Stimulated activated CD4-positive, alpha-beta T cell treated with anti-CD3 and anti-CD28 coated beads, Interleukin-1b, Interleukin-23, amount 100 ng/mL, for 48 hours (primary cell): ENCODE results near the gene AUTS2.

Experiments used
- DNase-seq: peaks from one replicate; pipeline ENCODE4 v3.0.0-alpha.2; 2020

AUTS2 gene

DNA sequence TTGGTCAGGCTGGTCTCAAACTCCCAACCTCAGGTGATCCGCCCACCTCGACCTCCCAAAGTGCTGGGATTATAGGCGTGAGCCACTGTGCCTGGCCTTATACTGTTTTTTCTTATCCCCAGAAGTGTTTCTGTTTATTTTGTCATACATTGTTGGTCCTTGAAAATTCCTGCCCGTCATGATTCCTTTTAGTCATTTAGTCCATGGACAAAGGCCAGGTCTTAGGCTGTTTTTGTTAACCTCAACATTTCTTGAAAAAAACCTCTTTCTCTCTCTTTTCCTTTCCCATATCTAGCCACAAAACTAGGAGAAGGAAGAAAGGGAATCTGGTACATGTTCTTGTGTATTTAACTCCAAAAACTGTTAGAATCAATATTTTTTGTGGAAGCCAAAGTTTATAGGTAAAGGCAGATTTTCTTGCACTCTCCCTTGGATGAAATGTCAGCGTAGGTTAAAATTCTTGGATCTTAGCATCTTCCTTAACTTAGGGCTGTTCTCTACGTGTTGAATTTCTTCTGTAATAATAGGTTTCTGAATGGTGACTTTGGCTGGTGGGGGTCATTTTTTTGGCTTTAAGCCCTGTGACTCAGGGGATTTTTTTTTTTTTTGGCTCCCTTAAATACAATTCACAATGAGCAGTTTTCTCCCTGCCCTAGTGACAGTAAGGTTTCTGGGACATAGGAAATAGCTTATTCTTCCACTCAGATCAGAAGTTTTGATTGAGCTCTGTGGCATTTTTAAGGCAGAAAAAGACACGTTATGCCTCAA is 500.8 kb downstream of the AUTS2 start:
- DNase-seq: no peak

- no peak for DNase-seq
Measured at GRCh38 chr7:70104243-70104642, 506.0 kb downstream of the AUTS2 start.

- DNase-seq: no peak
Measured at GRCh38 chr7:70113078-70113477, 514.8 kb downstream of the AUTS2 start.

DNA sequence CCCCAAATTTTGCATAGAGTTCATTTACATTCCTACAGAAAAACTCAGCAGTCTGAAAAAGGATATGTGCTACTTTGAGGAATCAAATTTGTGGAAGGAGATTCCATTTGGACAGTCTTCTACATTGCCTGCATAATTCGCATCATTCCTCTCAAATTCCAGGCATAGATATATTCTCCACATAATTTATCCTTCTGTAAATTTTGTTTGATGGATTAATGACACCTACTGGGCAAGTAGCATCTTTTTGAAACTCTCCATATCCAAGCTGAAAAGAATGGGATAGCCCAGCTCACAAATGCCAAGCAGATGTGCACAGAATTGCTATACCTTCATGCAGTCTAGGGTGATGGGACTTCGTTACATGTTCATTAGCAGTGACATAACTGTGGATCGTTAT is 515.3 kb downstream of the AUTS2 start:
- no peak for DNase-seq

GRCh38 chr7:70114806-70115205 is 516.5 kb downstream of the AUTS2 start:
- DNase-seq: no peak

GRCh38 chr7:70116244-70116643 is 518.0 kb downstream of the AUTS2 start:
- DNase-seq: no peak

GRCh38 chr7:70116867-70117266 is 518.6 kb downstream of the AUTS2 start:
- no peak for DNase-seq

DNA sequence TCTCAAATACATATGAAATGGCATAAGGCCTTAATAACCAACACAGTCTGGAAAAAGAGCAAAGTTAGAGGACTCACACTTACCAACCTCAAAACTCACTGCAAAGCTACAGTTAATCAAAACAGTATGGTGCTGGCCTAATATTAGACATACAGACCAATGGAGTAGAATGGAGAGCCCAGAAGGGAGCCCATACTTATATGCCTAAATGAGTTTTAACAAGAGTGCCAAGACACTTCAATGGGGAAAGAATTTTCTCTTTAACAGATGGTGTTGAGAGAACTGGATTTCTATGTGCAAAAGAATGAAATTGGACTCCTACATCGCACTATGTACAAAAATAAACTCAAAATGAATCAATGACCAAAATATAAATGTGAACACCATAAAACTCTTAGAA is 522.6 kb downstream of the AUTS2 start:
- DNase-seq: no peak

DNA sequence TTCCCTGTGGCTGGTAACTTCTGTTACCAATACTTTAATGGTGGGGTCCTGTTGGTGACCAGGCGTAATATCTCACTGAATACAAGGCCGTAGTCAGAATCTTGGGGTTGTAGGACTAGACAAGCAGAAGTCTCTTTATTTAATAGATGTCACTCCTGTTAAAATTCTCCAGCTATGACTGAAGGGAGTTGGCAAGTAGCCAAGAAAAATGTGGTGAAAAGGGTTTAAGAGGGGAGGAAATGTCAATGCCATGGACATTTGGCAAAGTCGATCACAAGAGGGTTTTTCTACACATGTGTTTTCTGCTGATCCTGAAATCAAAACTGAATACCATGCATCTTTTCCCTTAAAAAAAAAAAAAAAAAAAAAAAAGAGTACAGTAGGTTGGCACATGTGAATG is 533.5 kb downstream of the AUTS2 start:
- DNase-seq: no peak

- no peak for DNase-seq
Measured at GRCh38 chr7:70132226-70132851, 534.1 kb downstream of the AUTS2 start.

GRCh38 chr7:70132852-70133690 is 534.8 kb downstream of the AUTS2 start:
- no peak for DNase-seq

- DNase-seq: no peak
Measured at GRCh38 chr7:70134029-70134770, 535.9 kb downstream of the AUTS2 start.

GRCh38 chr7:70135656-70136055 is 537.4 kb downstream of the AUTS2 start:
- no peak for DNase-seq

- DNase-seq: no peak
Measured at GRCh38 chr7:70137126-70137525, 538.9 kb downstream of the AUTS2 start.

DNA sequence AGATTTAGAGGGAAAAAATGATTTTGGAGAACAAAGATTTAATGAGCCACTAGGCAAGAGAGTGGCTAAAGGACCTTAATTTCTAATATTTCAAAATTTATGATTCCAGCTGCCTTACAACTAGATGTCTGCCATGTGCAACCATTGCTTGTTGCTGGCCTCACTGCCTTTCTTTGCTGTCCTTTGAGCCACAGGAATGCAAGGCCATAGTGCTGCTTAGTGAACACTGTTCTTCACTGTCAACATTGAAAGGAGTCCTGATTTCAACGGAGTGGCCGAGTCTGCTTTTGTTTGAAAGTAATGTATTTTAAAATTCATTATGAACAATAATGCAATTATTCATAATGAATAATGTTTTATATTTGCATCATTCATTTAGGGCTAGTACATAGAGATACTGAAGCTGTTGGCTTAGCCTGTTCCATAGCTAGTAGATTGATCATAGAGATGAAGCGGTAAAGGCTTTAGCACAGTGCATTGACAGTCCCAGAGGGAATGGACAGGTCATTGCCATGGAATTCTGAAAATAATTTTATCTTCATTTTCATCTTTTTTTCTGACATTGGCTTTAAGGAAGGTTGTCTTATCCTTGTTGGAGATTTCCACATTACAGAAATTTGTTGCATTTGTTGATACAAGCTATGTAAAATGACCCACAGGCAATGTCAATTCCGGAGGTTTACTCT is 544.1 kb downstream of the AUTS2 start:
- DNase-seq: no peak

DNA sequence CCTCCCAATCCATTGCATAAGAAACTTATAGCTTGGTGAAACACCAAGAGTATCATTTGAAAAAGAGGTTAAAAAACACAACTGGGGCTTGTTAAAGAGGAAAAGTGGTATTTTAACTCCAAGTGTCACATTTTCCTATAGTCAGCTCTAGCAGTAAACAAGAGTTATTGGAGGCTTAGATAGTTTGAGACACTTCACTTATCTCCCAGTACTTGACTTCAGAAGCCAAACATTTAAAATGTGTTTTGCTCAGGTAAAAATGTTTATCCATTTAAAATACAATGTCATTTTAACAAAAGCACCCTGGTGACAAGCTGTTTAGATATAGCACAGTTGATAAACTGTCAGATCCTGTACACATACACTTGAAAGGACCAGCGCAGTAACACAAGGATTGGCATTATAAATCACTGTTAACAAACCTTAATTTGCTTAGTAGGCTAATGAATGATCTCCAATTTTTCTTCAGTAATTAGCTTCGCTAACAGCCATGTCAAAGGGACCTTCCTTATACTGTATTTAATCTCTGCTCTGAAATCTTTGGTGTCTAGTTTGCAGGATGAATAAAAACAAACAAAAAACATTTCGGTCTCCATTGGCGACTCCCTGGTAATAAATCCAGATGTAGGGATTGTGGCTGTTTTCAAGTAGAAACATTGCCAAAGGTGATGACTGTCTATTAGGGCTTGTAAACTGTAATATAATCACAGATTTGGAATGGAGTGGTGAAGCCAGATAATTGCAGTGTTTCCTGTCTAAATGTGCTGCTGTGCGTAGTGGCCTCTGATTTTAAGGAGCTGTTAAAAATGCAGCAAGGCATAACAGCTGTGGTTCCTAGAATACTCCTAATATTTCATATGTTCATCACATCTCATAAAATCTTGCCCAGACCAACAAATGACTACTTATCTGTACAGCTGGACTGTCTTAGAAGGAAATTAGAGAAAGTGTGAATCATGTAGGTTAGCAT is 545.1 kb downstream of the AUTS2 start:
- no peak for DNase-seq

DNA sequence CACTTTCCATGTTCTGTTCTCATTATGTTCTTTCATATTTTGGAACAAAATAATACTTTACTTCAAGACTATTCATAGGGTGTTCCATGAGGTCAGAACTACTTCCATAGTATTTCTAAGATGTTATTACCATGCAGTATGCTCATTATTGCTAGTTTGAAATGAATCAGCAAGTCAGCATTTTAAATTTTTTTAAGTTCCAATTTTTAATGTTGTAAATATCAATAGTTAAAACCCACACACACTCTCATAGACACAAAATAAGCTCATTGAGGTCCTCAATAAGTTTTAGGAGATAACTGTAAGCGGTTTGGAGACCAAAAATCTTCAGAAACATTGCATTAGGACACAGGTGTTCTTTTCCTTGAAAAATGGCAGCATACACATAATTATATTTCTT is 550.7 kb downstream of the AUTS2 start:
- no peak for DNase-seq

GRCh38 chr7:70152313-70152712 is 554.0 kb downstream of the AUTS2 start:
- DNase-seq: no peak

GRCh38 chr7:70153933-70154332 is 555.7 kb downstream of the AUTS2 start:
- no peak for DNase-seq

DNA sequence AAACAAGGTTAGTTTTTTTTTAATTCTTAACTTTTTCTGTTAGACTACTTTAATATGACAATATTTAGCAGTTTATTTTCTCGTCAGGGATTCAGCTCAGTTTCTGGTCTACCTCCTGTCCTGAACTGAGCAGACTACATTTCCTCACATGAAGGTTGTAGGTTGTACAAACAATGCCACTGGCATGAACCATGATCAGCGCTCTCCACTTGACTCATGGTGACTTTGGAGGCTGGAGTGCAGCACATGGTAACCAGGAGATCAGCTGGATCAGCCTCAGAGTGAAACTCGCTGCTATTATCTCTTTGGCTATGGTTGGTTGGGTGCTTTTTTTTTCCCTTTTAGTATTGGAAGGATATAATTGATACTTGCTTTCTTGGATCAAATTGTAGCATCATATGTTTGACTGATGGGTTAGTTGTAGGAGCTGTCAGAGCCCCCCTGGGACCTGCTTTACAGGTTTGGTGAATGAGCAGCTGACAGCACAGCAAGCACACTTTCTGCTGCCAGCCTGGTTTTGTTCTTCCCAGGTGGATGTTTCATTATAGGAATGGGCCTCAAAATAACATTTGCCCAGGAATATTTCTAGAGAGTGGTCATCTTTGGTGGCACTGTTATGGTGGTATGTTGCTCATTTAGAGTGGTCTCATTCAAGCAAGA is 556.4 kb downstream of the AUTS2 start:
- DNase-seq: no peak

GRCh38 chr7:70156057-70156456 is 557.8 kb downstream of the AUTS2 start:
- no peak for DNase-seq
